Activated naive CD4-positive, alpha-beta T cell treated with anti-CD3 and anti-CD28 coated beads, Interleukin-2, amount 50 U/mL, for 16 hours (primary cell): Measurements from ENCODE around the gene HYAL2.
"Not testable (repeated sequence)": the region's sequence is repeated elsewhere in the genome, so short reads cannot be mapped to it uniquely, and the experiment has no call there.

Experiments
- DNase-seq: peaks from one replicate; pipeline ENCODE4 v3.0.0-alpha.2; 2020

Gene HYAL2

DNA sequence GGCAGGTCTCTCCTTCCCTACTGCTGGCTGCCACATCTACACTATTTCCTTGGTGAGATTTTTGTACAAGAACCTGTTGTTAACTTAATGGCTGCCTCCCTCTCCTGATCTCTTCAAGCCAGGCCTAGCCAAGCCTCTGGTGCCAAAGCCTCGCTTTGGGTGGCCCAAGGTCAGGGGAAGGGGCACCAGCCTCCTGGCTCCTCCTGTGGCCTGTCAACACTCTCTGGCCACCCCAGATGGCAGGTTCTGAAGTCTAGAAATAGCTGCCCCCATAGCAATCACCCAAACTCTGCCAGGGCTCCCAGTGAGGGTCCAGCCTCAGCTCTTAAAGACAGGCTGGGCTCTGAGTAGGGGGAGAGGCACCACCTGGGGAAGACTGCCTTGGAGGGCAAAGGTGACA lies 35.3 kb downstream of the HYAL2 start:
- DNase-seq, result no peak

DNA sequence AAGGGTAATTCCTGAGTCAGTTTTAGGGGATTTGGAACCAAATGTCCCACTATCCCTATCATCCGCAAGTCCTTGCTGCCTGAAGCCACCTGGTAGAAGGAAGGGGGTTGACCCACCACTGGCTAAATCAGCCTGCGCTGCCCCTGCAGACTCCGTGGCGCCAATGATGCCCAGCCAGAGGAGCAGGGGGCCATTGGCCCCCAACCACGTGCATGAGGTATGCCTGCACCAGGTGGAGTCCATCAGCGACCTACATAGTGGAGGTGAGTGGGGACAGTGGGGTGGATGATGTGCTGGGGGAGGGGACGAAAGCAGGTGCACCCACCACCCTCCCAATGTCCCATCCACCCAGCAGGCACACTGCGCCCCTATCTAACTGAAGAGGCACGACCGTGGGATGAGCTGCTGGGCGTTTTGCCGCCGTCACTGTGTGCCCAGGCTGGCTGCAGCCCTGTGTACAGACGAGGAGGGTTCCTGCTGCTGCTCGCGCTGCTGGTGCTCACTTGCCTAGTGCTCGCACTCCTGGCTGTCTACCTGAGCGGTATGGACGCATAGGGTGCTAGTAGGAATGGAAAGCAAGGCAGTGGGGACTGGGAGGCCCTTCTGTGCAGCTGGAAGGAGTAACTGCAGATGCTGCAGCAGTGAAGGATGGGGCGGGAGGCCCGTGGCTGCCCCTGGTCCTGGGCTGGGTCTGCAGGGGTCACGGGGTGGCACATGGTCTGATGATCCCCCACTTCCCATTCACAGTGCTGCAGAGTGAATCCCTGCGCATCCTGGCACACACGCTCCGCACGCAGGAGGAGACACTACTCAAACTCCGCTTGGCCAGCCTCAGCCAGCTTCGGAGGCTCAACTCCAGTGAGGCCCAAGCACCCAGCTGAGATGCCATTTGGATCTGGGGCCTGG lies 36.0 kb downstream of the HYAL2 start:
- DNase-seq, result no peak

DNA sequence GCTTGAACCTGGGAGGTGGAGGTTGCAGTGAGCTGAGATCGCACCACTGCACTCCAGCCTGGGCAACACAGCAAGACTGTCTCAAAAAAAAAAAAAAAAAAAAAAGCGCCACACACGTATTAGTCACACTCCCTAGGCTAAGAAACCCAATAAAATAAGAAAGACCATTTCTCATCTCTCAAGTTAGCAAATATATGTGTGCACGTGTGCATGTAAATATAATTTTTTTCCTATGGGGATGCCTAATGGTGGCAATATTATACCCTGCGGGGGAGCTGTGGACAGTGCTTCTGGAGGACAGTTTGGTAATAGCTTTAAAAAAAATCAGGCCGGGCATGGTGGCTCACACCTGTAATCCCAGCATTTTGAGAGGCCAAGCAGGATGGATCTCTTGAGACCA lies 38.4 kb downstream of the HYAL2 start:
- DNase-seq, result not testable (repeated sequence)

DNA sequence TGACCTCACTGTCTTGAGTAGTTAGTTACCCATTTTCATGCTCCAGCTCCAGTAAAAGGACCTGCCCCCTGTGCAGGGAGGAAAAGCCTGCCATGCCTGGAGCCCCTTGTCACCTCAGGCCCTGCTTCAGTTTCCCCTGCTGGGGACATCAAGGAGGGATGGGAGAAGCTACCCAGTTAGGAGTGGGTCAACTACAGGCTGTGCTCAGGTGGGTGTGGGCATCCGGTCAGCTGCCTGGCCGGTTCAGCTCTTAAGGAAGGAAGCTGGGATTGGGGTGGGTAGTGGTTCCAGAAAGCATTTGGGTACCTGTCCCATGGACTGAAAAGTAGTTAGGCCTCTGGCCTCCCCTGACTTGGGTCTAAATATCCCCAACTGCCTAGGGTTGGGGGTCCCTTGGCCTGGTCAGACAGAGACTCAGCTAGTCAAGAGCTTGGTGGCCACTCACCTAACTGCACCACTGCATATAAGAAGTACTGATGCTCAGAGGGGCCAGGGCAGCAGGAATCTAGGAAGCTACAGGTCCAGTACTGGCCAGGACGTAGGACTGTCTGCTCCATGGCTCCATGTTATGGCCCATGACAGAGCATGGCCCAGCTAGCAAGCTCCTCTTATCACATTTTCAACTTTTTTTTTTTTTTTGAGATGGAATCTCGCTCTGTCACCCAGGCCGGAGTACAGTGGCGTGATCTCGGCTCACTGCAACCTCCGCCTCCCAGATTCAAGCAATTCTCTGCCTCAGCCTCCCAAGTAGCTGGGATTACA lies 43.1 kb downstream of the HYAL2 start:
- no peak for DNase-seq

DNA sequence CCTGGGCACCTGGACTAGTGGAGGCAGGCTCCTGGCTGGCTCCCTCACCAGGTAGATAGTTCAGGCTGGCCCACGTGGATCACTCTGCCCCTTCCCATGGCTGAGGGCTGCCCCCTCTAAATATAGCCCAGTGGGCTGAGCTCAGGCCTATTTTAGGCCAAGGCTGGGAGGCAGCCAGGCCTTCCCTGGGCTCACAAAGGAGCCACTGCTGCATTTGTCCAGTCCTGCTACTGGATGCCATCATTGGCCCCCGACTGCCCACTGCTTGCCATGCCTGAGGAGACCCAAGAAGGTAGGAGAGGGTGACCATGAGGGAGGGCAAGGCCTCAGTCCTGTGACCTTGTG lies 43.7 kb downstream of the HYAL2 start, which contains the start of gene LSMEM2:
TSS of gene LSMEM2 (plus strand) at position 208 of the 345 bp plus-strand sequence. CDS start at position 235, 27 bp downstream.
- no peak for DNase-seq

DNA sequence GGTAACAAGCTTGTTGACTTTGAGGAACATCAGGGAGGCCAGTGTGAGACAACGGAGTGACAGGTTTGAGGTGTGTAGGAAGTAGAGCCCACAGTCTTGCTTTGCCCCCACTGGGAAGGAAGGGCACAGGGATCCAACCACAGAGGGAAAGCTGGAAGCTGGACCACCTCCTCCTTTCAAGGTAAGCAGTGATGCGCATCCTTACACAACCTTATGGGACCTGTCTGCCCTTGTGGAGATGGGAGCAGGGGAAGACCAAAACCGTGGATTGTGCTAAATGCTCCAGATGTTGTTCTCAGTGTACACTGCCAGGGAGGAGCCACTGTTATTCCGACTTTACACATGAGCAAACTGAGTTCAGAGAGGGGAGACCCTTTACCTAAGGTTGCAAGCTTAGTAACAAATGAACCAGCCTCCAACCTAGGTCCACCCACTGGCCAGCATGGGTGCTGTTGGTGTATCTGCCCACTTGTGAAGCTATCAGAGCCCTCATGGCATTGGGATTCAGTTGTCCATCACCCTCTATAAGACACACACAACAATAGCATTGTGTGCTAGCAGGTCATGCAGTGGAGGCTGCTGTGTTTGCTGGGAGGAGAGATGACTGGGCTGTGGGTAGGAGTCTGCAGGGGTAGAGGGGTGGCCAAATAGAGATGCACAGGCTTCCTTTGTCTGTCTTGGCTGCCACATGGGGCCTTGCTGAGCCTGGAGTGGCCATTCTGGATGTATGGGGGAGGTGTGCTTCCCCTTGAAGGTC lies 44.2 kb downstream of the HYAL2 start:
- DNase-seq, result no peak

DNA sequence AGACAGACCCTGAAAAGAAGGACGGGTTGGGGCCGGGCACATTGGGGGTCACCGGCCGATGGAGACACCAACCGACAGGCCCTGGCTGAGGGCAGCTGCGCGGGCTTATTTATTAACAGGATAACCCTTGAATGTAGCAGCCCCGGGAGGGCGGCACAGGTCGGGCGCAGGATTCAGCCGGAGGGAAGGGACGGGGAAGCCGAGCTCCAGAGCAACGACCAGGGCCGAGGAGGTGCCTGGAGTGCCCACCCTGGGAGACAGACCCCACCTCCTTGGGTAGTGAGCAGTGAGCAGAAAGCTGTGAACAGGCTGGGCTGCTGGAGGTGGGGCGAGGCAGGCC lies 45.8 kb downstream of the HYAL2 start:
- DNase-seq, result no peak

DNA sequence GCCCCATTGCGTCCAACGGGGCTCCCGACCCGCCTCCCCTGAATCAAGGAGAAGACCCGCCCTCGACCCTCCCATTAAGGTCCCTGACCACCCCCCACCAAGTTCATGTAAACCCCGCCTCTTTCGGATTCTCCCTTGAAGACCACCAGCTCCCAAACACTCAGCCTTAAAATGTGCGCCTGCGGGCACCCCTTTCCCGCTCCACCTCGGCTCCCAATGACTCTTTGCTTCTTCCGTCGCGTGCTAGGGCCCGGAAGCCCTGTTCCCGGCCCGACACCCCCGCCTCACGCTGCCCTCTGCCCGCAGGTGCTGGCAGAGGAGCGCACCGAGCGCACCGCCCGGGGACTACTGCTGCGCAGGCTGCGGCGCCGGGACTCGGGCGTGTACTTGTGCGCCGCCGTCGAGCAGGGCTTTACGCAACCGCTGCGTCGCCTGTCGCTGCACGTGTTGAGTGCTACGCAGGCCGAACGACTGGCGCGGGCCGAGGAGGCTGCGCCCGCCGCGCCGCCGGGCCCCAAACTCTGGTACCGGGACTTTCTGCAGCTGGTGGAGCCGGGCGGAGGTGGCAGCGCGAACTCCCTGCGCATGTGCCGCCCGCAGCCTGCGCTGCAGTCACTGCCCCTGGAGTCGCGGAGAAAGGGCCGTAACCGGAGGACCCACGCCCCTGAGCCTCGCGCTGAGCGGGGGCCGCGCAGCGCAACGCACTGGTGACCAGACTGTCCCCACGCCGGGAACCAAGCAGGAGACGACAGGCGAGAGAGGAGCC lies 46.4 kb downstream of the HYAL2 start:
- peak; percentile 44 for DNase-seq

DNA sequence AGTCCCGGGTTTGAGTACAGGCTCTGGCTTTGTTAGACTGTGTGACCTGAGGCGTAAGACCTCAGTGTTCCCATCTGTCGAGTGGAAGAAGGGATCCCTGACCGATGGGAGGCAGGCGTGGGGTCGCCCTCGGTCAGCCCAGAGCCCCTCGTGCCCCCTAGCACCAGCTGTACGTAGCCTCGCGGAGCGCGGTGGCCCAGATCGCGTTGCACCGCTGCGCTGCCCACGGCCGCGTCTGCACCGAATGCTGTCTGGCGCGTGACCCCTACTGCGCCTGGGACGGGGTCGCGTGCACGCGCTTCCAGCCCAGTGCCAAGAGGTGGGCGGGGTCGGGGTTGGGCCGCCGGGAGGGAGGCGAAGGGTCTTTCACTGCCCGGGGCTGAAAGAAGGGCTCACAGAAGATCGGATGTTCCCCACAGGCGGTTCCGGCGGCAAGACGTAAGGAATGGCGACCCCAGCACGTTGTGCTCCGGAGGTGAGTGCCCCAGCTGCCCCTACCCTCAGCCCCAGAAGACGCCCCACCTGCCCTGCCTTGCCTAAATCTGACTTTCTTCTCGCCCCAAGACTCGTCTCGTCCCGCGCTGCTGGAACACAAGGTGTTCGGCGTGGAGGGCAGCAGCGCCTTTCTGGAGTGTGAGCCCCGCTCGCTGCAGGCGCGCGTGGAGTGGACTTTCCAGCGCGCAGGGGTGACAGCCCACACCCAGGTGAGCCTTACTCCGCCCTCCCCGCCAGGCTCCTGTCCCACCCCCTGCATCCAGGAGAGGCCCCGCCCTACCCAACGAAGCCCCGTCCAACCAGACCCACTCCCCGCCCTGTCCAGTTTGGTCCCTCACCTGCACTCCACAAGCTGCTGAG lies 47.2 kb downstream of the HYAL2 start:
- DNase-seq, result peak; percentile 25

DNA sequence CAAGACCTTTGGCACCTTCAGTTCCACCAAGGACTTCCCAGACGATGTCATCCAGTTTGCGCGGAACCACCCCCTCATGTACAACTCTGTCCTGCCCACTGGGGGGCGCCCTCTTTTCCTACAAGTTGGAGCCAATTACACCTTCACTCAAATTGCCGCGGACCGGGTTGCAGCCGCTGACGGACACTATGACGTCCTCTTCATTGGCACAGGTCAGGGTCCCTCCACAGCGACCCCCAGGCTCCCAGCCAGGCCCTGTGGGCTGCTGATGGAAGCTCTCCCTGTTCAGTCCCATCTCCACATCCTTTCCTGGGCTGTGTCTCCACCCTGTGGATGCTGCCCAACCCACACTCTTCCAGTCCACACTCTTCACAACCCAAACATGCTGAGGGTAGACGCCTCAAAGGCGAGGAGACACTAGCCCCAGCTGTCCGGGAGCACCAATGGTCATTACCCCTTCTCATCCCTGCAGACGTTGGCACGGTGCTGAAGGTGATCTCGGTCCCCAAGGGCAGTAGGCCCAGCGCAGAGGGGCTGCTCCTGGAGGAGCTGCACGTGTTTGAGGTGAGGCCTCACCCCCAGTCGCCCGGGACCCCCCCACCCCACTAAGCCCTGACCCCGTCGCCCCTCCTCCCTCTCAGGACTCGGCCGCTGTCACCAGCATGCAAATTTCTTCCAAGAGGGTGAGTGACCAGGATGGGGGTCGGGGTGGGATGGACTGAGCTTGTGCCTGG lies 48.0 kb downstream of the HYAL2 start:
- DNase-seq, result peak; percentile 74

DNA sequence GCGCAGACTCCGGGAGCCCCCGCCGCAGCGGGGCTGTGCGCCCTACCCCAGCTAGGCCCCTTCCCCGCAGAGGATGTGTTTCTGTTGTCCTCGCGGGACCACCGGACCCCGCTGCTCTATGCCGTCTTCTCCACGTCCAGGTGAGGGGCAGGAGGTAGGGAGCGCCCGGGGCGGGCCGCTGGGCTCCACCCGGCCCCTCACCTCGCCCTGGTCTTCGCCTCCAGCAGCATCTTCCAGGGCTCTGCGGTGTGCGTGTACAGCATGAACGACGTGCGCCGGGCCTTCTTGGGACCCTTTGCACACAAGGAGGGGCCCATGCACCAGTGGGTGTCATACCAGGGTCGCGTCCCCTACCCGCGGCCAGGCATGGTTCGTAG lies 48.9 kb downstream of the HYAL2 start:
- no peak for DNase-seq

DNA sequence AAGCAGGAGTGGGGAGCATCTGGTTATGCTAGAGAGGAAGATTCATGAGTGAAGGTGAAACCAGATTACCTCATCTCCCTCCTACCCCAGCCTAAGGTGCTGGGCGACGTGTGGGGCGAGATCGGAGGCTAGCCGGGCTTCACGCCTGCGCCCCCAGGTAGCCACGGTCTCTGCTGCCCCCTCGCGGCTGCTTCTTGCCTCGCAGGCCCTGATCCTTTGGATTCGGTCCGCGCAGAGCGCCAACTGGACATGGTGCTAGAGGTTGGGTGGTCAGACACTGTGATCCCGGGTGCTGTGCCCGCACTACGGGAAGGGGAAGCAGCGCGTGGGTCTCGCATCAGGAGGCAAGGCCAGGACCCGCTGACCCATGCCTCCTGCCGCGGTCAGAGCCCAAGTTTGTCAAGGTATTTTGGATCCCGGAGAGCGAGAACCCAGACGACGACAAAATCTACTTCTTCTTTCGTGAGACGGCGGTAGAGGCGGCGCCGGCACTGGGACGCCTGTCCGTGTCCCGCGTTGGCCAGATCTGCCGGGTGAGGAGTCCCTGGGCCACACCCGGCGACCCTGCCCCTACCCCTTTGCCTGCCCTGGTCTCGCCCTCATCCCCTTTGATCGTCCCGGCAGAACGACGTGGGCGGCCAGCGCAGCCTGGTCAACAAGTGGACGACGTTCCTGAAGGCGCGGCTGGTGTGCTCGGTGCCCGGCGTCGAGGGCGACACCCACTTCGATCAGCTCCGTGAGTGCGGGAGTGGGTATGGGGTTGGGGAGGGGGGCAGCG lies 49.4 kb downstream of the HYAL2 start:
- DNase-seq, result peak; percentile 86

DNA sequence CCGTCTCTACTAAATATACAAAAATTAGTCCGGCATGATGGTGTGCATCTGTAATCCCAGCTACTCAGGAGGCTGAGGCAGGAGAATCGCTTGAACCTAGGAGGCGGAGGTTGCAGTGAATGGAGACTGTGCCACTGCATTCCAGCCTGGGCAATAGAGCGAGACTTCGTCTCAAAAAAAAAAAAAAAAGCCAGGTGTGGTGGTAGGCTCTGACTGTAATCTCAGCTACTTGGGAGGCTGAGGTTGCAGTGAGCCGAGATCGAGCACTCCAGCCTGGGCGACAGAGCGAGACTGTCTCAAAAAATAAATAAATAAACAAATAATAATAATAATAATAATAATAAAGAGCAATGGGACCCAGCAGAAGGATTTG lies 50.0 kb downstream of the HYAL2 start:
- DNase-seq, result not testable (repeated sequence)

DNA sequence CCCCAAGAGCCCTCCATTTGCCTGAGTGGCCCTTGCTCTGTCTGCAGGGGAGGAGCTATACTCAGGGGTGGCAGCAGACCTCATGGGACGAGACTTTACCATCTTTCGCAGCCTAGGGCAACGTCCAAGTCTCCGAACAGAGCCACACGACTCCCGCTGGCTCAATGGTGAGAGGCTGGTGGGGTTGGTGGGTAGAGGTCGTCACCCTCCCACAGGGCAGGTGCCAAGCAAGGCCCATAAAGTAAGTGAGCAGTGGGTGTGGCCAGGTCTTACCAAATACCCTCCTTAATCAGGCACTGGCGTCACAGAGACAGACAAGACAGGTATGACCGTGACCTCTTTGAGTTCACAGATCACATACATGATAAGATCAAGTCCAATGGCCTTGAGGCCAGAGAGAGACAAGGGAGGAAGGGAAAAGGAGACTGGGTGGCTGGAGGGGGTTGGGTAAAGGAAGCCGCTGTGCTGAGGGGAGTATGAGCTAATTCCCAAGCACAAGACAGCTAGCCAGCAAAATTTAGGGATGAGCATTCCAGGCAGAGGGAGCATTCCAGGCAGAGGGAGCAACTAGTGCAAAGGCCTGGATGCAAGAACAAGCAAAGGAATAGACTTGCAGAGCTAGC lies 51.1 kb downstream of the HYAL2 start:
- no peak for DNase-seq

DNA sequence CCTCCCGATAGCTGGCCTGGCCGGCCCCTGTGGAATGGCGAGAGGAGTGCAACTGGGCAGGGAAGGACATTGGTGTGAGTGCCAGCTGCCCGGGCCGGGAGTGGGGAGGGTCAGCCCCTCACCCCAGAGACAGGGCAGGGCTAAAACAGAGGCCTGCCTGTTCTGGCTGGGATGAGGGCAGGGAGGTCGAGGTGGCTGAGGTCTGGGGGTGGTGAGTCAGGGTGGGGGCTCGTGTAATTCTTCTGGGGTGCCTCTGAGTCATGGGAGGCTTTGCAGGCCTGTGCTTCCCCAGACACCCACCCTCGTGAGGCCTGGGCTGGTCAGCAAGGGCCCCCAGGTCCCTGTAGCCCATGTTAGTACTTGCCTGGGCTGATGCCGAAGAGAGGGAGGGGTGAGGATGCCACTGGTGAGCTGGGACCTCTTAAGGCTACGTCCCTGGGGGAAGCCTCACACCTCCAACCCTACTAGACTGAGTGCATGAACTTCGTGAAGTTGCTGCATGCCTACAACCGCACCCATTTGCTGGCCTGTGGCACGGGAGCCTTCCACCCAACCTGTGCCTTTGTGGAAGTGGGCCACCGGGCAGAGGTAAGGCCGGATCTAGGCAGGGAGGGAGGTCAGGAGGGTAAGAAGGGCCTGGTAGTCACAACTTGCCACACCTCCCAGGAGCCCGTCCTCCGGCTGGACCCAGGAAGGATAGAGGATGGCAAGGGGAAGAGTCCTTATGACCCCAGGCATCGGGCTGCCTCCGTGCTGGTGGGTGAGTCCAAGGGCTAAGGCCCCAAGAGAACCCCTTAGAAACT lies 51.9 kb downstream of the HYAL2 start:
- DNase-seq, result no peak

DNA sequence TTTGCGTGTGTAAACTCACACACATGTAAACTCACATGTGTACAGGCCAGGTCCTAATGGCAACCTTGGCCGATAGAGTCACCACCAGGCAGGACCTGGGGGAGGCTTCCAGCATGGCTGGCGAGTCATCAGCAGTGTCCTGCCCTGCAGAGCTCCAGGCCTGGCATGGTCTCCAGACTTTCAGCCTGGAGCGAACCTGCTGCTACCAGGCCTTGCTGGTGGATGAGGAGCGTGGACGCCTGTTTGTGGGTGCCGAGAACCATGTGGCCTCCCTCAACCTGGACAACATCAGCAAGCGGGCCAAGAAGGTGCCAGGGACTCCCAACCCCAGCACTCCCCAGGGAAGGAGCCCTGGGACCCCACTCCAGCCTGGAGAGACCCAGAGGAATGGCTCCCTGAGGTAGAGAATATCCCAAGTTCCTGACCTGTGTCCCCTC lies 52.5 kb downstream of the HYAL2 start:
- no peak for DNase-seq

DNA sequence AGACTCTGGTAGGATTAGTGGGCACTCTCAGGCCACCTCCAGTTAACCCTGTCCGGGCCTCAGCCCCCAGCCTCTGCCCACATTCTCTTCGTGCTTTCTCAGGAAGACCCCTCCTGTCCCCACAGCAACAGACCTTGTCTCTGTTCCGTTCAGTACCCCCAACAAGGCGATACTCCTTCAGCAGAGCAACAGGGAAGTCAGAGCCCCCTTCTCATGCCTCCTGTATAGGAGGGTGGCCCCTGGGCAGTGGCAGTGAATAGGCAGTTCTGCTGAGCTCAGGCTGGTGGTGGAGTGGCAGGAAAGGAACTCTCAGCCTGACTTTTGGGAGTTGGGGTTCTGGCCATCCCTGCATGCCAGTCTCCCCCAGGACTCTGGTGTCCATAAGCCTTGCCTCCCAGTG lies 53.1 kb downstream of the HYAL2 start:
- DNase-seq, result no peak

DNA sequence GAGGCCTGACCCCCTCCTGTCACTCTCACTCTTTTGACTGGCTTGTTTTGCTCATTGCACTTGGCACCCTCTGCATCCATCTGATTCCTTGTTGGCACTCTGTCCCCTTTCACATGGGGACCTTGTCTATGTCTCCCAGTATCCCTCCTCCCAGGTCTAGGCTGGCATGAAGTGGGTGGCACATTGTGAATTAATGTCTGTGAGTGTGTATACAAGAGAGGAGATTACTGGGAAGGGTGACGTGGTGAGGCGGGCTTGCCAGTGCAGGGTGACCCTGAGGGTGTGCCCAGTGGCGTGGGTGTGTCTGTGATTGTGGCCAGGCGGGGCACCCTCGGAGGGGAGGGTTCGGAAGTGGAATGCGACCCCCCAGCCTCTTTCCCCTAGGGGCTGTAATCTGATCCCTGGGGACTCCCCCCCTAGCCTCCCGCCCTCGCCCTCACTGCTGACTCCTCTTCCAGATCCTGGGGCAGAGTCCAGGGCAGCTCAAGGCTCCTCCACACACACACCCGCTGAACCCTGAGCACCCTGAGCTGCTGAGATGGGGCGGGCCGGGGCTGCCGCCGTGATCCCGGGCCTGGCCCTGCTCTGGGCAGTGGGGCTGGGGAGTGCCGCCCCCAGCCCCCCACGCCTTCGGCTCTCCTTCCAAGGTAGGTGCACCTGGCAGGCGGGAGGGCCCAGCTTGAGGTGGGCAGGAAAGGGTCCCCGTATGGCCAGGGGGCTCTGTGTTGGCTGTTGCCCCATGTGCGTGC lies 53.7 kb downstream of the HYAL2 start, which contains the start of gene SEMA3B:
TSS of gene SEMA3B (plus strand) at position 445 of the 749 bp plus-strand sequence. CDS start at position 539, 94 bp downstream.
- DNase-seq, result no peak
